GM21528 (cell line): Measurements from ENCODE around the gene ANKEF1.

Experiments used
- ATAC-seq: cut with Tn5 transposase; IDR thresholded peaks from one replicate; pipeline ENCODE4 v1.9.1; 2021; ENCODE audit warnings: mild to moderate bottlenecking, moderate library complexity; ENCODE audit not compliant: unreplicated experiment, low FRiP score

Gene ANKEF1

DNA sequence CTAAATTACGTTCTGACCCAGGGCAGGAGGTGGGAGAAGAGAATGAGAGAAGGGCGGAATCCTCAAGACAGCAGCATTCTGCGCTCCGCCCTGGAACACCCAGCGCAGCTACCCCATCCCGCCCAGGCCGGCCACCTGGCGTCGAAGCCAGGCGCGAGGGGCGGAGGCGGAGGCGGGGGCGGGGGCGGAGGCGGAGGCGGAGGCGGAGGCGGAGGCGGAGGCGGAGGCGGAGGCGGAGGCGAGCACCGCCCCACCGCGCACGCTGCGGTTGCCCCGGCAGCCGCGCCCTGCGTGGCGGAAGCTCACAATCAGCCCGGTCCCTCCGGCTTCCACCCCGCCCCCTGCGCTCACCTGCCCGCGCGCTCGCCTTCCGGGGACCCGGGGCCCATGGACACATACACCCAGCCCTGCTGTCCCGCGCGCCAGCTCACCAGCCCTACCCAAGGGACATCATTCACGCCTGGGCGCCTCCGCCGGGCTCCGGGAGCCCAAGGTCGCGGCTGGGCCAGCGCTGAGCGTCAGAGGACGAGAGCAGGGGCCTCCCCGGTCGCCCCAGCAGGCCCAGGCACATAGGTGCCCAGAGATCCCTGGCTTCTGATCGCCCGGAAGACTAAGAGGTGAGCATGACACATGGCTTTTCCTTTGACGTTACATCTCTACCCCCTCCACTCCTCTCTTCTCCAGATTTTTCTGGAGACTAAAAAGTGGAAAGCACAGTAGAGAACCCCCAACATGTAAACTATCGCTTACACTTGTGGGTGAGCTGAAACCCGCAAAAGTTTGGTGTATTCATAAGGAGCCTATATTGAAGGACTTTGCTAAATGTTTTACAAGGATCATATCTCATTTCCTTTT, at the start of gene ANKEF1:
ANKEF1 (plus strand) TSS at position 271 of the 855 bp plus-strand sequence. CDS start 3,315 bp downstream, outside the sequence.
- peak; percentile 98 for ATAC-seq

DNA sequence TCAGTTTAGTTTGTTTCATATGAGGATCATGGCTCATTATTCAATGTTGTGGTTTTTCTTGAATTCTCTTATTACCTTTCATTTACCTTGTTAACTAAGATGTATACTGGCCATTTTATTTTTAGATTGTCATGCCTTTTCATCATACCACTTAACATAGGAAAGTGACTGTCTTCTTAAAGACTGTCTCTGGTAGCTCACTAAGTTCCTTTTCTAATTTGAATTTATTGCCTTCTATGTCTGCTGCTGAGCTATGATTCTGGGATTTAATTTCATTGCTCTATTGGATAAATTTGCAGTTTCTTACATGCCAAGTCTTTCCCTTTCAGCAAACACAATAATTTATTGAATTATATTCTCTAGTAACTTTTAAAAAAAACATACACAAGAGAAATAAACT, 49.5 kb upstream of the ANKEF1 start:
- ATAC-seq = no peak

DNA sequence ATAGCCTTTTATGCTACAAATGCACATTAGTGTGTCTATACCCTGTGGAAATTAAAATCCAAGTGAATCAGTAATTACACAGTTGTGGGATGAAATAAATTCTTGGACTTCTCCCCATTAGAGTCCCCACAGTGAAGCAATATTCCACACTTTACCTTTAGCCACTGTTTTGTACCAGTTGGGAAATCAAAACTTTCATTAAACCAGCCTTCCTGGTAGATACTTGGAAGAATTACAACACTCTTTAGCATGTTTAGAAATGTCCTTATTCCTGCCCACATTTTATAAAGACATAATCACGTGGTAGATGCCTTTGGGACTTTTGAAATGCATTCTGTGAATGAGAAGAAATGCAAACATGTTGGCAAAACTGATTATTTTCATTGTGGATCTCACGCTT, 49.0 kb upstream of the ANKEF1 start:
- no peak for ATAC-seq

DNA sequence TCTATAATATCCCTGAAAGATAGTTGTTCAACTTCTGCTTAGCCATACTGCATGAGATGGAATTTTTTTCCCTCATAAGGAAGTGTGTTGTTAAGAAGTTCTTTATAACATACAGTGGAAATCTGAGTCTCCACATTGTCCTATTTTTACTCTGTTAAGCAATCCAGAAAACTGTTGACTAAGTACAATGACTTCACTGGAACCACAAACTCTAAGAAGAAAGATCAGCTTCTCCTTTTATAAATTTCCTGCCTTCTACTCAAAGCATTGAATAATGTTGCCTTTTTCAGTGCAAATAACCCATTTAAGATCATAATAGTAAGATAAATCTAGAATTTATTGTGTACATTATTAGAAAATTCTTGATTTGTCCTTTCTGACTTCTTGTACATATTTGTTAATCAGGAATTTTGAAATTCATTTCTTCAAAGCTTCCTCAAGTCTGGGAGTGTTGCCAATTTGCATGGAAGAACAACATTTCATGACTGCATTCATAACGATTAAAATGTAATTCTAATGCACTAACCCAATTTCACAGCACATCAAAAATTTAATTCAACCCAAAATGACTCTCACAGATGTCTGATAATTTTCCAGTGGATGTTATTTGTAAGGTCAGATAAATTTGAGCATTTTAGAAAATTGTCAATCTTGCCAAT, 45.6 kb upstream of the ANKEF1 start:
- ATAC-seq = no peak

DNA sequence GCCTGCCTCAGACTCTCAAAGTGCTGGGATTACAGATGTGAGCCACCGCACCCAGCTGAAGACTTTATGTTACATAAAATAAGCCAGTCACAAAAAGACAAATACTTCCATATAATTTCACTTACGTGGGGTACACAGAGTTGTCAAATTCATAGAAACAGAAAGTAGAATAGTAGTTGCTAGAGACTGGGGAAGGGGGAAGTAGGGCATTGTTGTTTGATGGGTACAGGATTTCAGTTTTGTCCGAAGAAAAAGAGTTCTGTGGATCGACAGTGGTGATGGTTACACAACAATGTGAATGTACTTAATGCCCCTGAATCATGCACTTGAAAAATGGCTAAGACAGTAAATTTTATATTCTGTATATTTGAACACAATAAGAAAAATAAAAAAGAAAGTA, 41.6 kb upstream of the ANKEF1 start:
- no peak for ATAC-seq

DNA sequence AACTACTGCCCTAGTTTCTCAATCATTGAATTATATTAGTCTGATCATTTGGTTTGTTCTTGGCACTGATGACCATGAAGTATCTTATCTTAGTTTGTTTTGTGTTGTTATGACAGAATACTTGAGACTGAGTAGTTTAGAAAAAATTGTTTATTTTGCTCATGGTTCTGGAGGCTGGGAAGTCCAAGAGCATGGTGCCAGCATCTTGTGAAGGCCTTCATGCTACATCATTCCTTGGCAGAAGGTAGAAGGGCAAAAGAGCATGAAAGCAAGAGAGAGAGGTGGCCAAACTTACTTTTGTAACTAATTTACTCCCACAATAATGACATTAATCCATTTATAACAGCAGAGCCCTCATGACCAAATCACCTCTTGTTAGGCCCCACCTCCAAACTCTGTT, 40.1 kb upstream of the ANKEF1 start:
- ATAC-seq = no peak

DNA sequence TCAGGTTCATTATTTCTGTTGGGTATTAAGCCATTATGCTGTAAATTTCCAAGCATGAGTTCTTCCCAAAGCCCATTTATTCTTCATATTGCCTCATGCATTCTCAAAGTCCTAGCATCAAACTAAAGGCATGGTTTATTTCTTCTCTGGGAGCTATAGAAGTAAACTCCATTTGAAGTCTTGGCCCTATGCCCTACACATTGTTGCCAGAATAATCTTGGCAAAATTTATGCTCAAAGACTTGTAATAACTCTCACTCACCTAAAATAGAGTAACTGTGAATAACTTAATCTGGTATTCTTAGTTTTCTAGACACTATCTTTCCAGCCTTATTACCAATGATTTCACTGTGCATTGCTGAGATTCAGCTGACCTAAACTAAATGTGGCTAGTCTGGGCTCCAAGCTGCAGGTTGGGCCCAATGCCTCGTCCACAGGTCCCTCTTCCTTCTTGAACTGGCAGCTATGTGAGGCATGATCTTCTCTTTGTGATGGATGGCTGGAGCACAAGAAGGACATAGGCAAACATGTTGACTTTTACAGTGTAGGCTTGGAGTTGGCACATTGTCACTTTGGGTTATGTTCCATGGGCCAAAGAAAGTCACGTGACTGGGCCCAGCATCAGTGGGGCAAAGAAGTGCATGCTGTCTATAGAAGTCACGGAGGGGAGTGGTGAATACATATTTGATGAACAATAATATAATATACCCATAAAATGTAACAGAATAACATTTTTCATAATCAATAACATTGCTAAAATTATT, 39.1 kb upstream of the ANKEF1 start:
- ATAC-seq = no peak

DNA sequence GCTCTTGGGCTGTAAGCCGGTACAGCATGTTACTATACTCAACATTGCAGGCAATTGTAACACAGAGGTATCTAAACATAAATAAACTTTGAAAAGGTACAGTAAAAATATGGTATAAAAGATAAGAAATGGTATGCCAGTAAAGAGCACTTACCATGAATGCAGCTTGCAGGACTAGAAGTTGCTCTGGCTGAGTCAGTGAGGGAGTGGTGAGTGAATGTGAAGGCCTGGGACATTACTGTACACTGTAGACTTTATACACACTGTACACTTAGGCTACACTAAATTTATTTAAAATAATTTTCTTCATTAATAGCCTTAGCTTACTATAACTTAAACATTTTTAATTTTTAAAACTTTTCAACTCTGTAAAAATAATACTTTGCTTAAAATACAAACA, 37.8 kb upstream of the ANKEF1 start:
- ATAC-seq = no peak

DNA sequence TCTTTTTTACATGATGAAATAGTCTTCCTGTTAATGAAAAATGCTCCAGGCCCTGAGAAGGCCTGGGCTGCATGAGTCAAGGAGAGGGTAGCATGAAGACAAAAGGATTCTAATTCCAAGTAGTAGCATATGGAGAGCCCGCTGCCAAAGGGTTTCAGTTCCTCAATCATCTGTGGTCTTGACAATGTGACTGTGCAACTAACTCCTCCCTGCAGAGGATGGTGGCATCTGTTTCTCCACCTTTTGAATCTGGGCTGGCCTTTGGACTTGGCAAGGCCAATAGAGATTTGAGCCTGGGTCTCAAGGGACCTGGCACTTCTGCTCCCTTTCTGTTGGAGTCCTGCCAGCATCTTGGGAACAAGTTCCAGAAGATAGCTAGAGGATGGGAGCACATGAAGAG, 35.1 kb upstream of the ANKEF1 start:
- no peak for ATAC-seq

DNA sequence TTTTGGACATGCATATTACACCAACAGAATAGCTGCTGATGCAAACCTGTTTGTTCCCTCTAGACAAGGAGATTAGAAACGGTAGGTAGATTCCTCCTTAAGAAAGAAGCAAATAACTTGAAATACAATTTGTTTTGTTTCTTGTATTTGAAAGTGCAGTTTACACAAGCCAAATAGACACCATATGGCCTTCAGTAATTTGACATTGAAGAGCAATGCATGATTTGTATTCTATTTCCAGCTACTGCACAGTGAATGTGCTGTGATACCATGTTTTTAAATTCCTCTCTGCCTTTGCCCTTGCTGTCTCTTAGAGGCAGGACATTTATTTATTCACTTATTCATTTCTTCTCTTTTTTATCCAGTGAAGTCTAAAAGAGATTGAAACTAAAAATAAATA, 31.9 kb upstream of the ANKEF1 start:
- ATAC-seq = no peak

DNA sequence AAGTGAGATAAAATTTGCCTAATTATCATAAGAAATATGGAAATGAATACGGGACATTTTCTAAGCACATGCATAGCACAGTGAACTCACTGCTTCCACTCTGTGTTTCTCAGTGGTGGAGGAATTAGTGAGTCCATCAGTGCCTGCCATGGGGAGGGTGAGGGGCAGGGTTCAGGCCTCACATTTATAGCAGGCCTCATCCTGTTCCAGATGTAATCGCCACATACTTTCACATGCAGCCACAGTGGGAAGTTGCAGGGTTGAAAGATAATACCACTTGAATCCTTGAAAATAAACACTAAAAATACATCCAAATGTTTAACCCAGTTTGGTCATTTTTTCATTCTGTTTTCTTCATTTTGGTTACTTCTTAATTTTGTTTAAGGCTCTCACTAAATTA, 29.9 kb upstream of the ANKEF1 start:
- no peak for ATAC-seq

DNA sequence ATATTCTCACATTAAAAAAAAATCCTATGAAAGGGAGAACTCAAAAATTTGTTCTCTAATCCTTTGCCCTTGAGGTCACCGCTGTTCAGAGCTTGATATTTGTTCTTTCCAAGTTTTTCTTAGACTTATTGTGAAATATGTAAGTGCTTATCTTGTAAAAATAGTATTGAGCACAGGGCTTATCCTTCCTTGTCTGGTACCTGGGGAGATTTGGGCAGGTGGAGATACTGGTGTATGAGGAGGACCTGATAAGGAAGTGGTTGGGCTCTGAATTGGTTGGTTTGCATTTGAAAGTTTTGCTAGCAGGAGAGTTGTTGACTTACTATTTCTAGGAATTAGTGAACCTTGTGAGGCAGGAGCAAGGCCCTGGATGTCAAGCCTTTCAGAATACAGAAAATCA, 28.9 kb upstream of the ANKEF1 start:
- ATAC-seq = no peak

DNA sequence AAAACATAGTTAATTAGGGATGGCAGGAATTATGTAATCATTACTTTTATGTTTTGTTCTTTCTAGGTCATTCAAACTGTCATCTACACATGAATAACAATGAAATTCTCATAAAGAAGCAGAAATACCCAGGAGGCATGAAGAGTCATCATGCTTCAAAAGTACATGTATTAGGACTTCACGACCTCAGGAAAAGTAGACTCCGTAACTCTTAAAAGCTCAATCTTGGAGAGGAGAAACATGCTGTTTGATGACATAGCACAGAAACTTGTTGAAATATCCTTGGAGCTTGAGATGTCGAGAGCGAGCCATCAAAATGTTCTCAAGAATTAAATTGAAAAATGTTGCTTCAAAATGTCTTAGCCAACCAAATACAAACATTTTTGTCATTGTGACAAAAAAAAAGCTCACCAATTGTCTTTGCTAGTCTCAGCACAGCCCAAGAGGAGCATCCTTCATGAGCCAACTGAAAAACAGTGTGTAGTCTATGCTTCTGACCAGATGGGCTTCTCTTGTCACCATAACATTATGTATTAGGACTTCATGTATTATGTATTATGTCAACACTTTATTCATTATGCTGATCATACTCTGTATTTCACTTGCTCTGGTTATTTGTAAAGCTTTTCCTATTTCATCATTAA, 28.2 kb upstream of the ANKEF1 start:
- no peak for ATAC-seq

DNA sequence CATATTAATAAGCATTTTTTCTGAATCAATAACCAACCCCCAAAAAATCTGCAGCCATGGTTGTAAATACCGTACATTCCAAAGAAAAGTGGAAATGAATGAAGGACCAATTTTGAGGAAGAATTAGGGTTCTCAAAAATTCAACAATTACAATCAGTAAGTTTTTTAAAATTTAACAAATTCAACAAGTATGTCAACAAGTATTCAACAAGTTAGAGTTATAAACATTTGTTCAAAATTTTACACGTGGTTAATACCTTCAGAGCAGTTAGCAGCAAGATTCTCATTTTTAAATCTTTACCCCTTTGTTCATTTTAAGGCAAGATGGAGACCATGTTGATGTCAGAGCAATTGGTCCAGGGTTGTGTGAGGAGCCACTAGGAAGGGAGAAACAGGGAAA, 27.6 kb upstream of the ANKEF1 start:
- ATAC-seq = no peak

DNA sequence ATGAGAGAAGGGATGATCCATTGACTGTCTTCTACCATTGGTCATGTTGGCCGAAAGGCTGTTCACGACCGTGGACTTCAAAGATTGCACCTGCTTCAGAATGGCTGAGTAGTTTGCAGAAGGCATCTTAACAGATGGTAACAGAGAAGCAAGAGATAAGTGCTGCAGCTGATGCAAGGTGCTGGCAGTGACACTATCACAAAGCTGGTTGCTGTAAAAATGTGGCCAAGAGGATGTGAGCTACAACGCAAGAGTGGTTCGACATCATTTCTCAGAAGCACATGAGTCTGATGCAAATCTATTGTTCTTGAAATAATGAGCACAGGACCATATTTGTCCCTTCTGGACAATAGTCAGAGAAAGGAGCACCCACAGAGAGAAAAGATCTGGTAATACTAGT, 27.0 kb upstream of the ANKEF1 start:
- no peak for ATAC-seq

DNA sequence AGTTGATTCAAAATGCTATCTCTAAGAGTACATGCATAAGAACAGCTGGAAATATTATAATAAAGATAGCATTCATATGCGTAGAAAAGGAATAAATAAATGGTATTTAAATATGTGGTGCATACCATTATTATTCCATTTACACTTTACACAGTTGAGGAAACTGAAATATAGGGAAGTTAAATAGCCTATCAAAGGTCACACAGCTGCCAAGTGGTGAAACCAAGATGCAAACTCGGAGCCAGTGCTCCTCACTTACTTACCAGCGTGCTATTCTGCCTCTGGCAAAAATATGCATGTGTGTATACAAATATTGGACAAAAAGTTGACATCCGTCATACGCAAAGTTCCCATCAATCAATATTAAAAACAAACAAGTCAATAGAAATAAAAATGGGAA, 22.3 kb upstream of the ANKEF1 start:
- ATAC-seq = no peak

DNA sequence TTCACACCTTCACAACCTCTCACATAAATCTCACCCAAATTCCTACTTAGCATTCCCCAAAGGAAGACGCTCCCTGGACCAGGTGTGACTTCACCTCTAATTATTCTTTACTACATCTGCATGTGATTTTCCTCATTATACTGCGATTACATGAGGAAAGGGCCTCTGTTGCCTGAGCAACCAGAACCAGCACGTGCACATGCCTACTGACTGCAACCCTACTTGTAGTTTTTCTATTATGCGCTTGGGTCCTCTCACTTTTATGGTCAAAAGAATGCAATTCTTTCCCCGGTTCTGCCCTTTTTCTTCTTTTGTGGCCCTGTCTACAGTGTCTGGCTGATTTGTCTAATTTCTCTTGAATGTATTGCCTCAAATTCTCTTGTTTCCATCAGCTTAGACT, 20.4 kb upstream of the ANKEF1 start:
- no peak for ATAC-seq

DNA sequence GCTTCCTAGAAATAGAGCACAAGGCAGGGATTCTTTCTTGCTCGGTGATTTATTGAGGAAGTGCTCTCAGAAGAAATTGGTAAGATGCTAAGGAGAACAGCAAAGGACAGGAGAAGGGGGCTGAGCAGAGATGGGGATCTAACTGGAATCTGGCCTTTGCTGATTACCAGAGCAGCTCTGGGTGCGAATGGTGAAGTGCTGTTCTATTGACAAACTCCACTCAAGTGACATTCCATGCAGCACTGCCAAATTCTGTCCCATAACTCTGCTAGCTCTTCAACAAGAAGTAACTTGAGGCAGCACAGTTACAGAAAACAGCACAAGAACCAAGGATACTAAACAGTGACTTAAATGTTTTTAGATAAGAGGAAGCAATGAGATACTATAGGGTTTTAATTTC, 13.8 kb upstream of the ANKEF1 start:
- no peak for ATAC-seq

DNA sequence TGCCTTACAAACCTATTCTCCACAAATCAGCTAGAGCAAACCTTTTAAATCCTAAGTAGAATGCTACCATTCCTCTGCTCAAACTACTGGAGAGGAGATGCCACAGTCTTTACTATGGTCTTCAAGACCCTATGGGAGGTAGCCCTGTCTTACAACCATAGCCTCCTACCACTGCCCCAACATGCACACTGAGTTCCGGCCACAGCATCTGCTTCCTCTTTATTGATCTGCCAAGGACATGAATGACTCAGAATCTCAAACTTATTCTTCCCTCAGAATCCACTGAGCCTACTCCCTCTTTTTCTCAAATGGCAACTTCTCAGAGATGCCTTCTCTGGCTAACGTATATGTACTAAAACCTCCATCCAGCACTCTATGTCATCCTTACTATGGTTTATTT, 12.2 kb upstream of the ANKEF1 start:
- ATAC-seq = no peak

DNA sequence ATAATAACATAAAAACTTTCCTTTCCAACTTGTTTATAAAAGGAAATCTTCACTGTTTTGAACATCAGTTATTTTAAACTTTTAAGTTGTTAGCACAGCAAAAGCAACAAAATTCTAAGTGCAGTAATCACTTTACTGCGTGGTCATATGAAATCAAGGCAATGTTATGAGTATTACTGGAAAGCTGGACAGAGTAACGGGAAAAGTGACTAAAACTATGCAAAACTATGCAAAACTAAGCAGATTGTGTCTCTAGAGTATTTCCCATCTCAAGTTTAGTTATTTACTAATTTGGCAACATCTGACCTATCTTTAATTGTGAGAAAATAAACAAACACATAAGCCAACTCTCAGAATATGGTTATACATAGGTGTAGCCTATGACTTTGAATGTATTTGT, 10.9 kb upstream of the ANKEF1 start:
- no peak for ATAC-seq
